H9 (cell line): ENCODE data around the gene APCDD1. TPM values are rescaled to one million over a fixed set of nuclear protein-coding genes. Genes with fewer than 3 reads are reported as not detected.

Source experiments
- DNase-seq: peaks from one replicate; pipeline ENCODE4 v3.0.0-alpha.2; 2017
- H2AFZ ChIP-seq: one replicate; pipeline ENCODE4 v1.6.1; 2013; ENCODE audit warnings: mild to moderate bottlenecking, low read length, control low read depth, moderate library complexity
- H2AK5ac ChIP-seq: 2 replicates; pipeline ENCODE4 v1.6.1; 2013; ENCODE audit warnings: low read length, control low read depth, mixed read lengths; ENCODE audit not compliant: insufficient read length
- H2BK120ac ChIP-seq: one replicate; pipeline ENCODE4 v1.6.1; 2013; ENCODE audit warnings: low read depth, mild to moderate bottlenecking, low read length, control low read depth, inconsistent platforms; ENCODE audit not compliant: poor library complexity, severe bottlenecking
- H2BK12ac ChIP-seq: 2 replicates; pipeline ENCODE4 v1.6.1; 2013; ENCODE audit warnings: low read length, control low read depth, mixed read lengths, low read depth; ENCODE audit not compliant: insufficient read length
- H2BK15ac ChIP-seq: 2 replicates; pipeline ENCODE4 v1.6.1; 2013; ENCODE audit warnings: low read depth, low read length, control low read depth
- H2BK20ac ChIP-seq: one replicate; pipeline ENCODE4 v1.6.1; 2013; ENCODE audit warnings: low read depth, mild to moderate bottlenecking, low read length, control low read depth, inconsistent platforms; ENCODE audit not compliant: poor library complexity, severe bottlenecking
- H2BK5ac ChIP-seq: 2 replicates; pipeline ENCODE4 v1.6.1; 2013; ENCODE audit warnings: low read length, control low read depth, mixed read lengths; ENCODE audit not compliant: insufficient read length
- H3K14ac ChIP-seq: 2 replicates; pipeline ENCODE4 v1.6.1; 2013; ENCODE audit warnings: low read length, control low read depth; ENCODE audit not compliant: insufficient read depth
- H3K18ac ChIP-seq: 2 replicates; pipeline ENCODE4 v1.6.1; 2013; ENCODE audit warnings: low read depth, mild to moderate bottlenecking, mixed read lengths, low read length, control low read depth; ENCODE audit not compliant: insufficient read length
- H3K23ac ChIP-seq: 2 replicates; pipeline ENCODE4 v1.6.1; 2013; ENCODE audit warnings: low read length, control low read depth, mixed read lengths, low read depth; ENCODE audit not compliant: insufficient read length
- H3K23me2 ChIP-seq: 2 replicates; pipeline ENCODE4 v1.6.1; 2013; ENCODE audit warnings: low read depth, mild to moderate bottlenecking, mixed read lengths, low read length, control low read depth; ENCODE audit not compliant: insufficient read length, poor library complexity, severe bottlenecking
- H3K27ac ChIP-seq: 2 replicates; pipeline ENCODE4 v1.5.1; 2013; ENCODE audit warnings: low read length, control low read depth, mixed read lengths, low read depth; ENCODE audit not compliant: insufficient read length
- H3K27me3 ChIP-seq: 2 replicates; pipeline ENCODE4 v1.6.1; 2013; ENCODE audit warnings: low read length, control low read depth, inconsistent platforms; ENCODE audit not compliant: insufficient read depth
- H3K4ac ChIP-seq: 2 replicates; pipeline ENCODE4 v1.6.1; 2013; ENCODE audit warnings: low read depth, mild to moderate bottlenecking, control low read depth, inconsistent platforms, low read length, moderate library complexity
- H3K4me1 ChIP-seq: 2 replicates; pipeline ENCODE4 v1.6.1; 2013; ENCODE audit warnings: low read length, control low read depth, inconsistent platforms; ENCODE audit not compliant: insufficient read depth
- H3K4me2 ChIP-seq: 2 replicates; pipeline ENCODE4 v1.6.1; 2013; ENCODE audit warnings: low read length, control low read depth, mixed read lengths; ENCODE audit not compliant: insufficient read length, insufficient read depth
- H3K56ac ChIP-seq: 2 replicates; pipeline ENCODE4 v1.6.1; 2013; ENCODE audit warnings: low read depth, mild to moderate bottlenecking, mixed read lengths, low read length, control low read depth; ENCODE audit not compliant: insufficient read length
- H3K79me1 ChIP-seq: 2 replicates; pipeline ENCODE4 v1.6.1; 2013; ENCODE audit warnings: low read depth, mild to moderate bottlenecking, moderate library complexity, low read length, control low read depth, inconsistent platforms; ENCODE audit not compliant: insufficient read depth, poor library complexity, severe bottlenecking
- H3K79me2 ChIP-seq: 2 replicates; pipeline ENCODE4 v1.6.1; 2013; ENCODE audit warnings: low read length, control low read depth, inconsistent platforms; ENCODE audit not compliant: insufficient read depth
- H3K9ac ChIP-seq: 2 replicates; pipeline ENCODE4 v1.6.1; 2013; ENCODE audit warnings: low read length, control low read depth, mixed read lengths; ENCODE audit not compliant: insufficient read length; ENCODE audit errors: extremely low read depth
- H3K9me3 ChIP-seq: one replicate; pipeline ENCODE4 v1.6.1; 2013; ENCODE audit warnings: low read depth, low read length, inconsistent platforms; ENCODE audit not compliant: control insufficient read depth
- H3T11ph ChIP-seq: one replicate; pipeline ENCODE4 v1.6.1; 2013; ENCODE audit warnings: mild to moderate bottlenecking, low read length, control low read depth, inconsistent platforms
- H4K20me1 ChIP-seq: one replicate; pipeline ENCODE4 v1.6.1; 2013; ENCODE audit not compliant: control insufficient read depth, insufficient read length, insufficient read depth
- H4K5ac ChIP-seq: 2 replicates; pipeline ENCODE4 v1.6.1; 2013; ENCODE audit warnings: low read depth, mild to moderate bottlenecking, mixed read lengths, low read length, control low read depth; ENCODE audit not compliant: insufficient read length
- H4K8ac ChIP-seq: replicated peaks from 2 replicates; pipeline ENCODE4 v1.6.1; 2013; ENCODE audit warnings: low read length, control low read depth, mixed read lengths, low read depth; ENCODE audit not compliant: insufficient read length
- H4K91ac ChIP-seq: 2 replicates; pipeline ENCODE4 v1.6.1; 2013; ENCODE audit warnings: low read depth, mild to moderate bottlenecking, moderate library complexity, mixed read lengths, low read length, control low read depth; ENCODE audit not compliant: insufficient read length
- H3K27ac Mint-ChIP-seq, 3 experiments: 2 replicates in 2 of 3; 3 replicates in 1 of 3; pipeline ENCODE4 v1.8.0; 2020 to 2021; ENCODE audit warnings: mixed read lengths in 3 of 3, mild to moderate bottlenecking in 1 of 3, moderate library complexity in 1 of 3
- H3K27me3 Mint-ChIP-seq: 2 replicates; pipeline ENCODE4 v1.8.0; 2021; ENCODE audit warnings: low read depth, mild to moderate bottlenecking, moderate library complexity, mixed read lengths
- H3K36me3 Mint-ChIP-seq, 3 experiments: 2 replicates in 2 of 3; 3 replicates in 1 of 3; pipeline ENCODE4 v1.8.0; 2020 to 2021; ENCODE audit warnings: low read depth in 3 of 3, mixed read lengths in 3 of 3; ENCODE audit not compliant: insufficient read depth in 1 of 3
- H3K4me1 Mint-ChIP-seq, 2 experiments: 2 replicates each; pipeline ENCODE4 v1.8.0; 2020; ENCODE audit warnings: mixed read lengths in 2 of 2
- H3K4me3 Mint-ChIP-seq, 2 experiments: 2 replicates in 1 of 2; 3 replicates in 1 of 2; pipeline ENCODE4 v1.8.0; 2020 to 2021; ENCODE audit warnings: mild to moderate bottlenecking in 2 of 2, mixed read lengths in 2 of 2, moderate library complexity in 1 of 2
- H3K9me3 Mint-ChIP-seq, 2 experiments: 2 replicates in 1 of 2; 3 replicates in 1 of 2; pipeline ENCODE4 v1.8.0; 2020; ENCODE audit warnings: mild to moderate bottlenecking in 2 of 2, mixed read lengths in 2 of 2, moderate library complexity in 1 of 2
- CTCF ChIP-seq: fragments of 200-600 bp; sonication (generic); conservative IDR thresholded peaks from 3 replicates; pipeline ENCODE4 v1.8.0; 2021; ENCODE audit warnings: antibody characterized with exemption, mild to moderate bottlenecking
- WGBS: extraction: QIAGEN DNeasy Blood & Tissue Kit; methylation state at CpG from one replicate; pipeline ENCODE4 v1.1.7; 2013; ENCODE audit warnings: missing lambda C conversion rate, low lambda C conversion rate, mixed read lengths; ENCODE audit not compliant: insufficient read length; ENCODE audit errors: extremely low coverage; 5-methylcytosine and 5-hydroxymethylcytosine counted together
- total RNA-seq: library from RNA; stranded (reverse); gene quantifications from 2 replicates; pipeline ENCODE4 v1.2.1, GENCODE V29; 2021

APCDD1 gene
- total RNA-seq, 1 experiment from 2014 or later = 1.8 TPM

DNA sequence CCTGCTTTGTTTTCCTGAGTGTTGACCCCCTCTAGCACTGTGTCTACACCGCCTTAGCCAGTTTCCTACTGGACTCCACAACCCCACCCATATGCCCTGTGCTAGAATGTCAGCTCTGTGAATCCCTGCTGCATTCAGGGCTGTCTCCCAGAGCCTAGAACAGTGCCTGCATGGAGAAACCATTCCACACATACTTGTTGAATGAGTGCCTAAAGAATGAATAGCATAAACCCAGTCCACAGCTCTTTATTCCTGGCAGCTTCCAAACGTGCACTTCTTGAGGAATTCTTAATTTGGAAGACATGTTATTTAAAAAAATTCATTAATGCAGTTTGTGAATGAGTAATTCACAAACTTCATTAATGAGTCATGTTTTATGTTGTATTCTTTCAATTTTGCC is 64.9 kb downstream of the APCDD1 start:
- Histone ChIP-seq H2BK15ac (no peak overlapping the region), H2BK120ac (no peak overlapping the region), H3K14ac (no peak overlapping the region), H3K4ac (no peak overlapping the region), H4K8ac (no peak overlapping the region), H4K5ac (no peak overlapping the region), H3K4me1 (no peaks in the 10 kb centered on the region), H3K18ac (no peak overlapping the region), H3K79me2 (no peaks in the 10 kb centered on the region), H3T11ph (no peak overlapping the region), H3K4me2 (no peak overlapping the region), H2BK20ac (no peak overlapping the region), H2BK5ac (no peak overlapping the region), H2AK5ac (no peak overlapping the region), H2BK12ac (no peak overlapping the region), H4K91ac (no peak overlapping the region), H3K23me2 (no peaks in the 10 kb centered on the region), H2AFZ (no peak overlapping the region), H3K56ac (no peak overlapping the region), H3K27me3 (no peaks in the 10 kb centered on the region), H3K23ac (no peak overlapping the region), H3K79me1 (no peaks in the 10 kb centered on the region), H3K9ac (no peak overlapping the region), H3K27ac (no peak overlapping the region), H3K9me3 (no peaks in the 10 kb centered on the region), H4K20me1 (no peaks in the 10 kb centered on the region)
- H3K4me1 Mint-ChIP-seq = peaks cover 8 to 9% of the 10 kb centered on the region in 2 experiments
- no peak overlapping the region for H3K4me3 Mint-ChIP-seq
- H3K27ac Mint-ChIP-seq = peak overlapping the region in 1 of 3 experiments; percentile 35; a peak in 2 of 7 replicates
- peaks cover 0 to 3% of the 10 kb centered on the region in 2 experiments; a peak in 2 of 5 replicates for H3K9me3 Mint-ChIP-seq
- no peak for DNase-seq
- peaks cover 7% of the 10 kb centered on the region; the same call in 1 of the 2 replicates for H3K27me3 Mint-ChIP-seq
- no CpG with 5 or more reads among the region's 2 CpGs for WGBS
- no peak for TF ChIP-seq CTCF
- no peaks in the 10 kb centered on the region; a peak in 2 of 7 replicates for H3K36me3 Mint-ChIP-seq
